ENCODE data around the gene SYT3.

- TF ChIP-seq, protein P1, sequence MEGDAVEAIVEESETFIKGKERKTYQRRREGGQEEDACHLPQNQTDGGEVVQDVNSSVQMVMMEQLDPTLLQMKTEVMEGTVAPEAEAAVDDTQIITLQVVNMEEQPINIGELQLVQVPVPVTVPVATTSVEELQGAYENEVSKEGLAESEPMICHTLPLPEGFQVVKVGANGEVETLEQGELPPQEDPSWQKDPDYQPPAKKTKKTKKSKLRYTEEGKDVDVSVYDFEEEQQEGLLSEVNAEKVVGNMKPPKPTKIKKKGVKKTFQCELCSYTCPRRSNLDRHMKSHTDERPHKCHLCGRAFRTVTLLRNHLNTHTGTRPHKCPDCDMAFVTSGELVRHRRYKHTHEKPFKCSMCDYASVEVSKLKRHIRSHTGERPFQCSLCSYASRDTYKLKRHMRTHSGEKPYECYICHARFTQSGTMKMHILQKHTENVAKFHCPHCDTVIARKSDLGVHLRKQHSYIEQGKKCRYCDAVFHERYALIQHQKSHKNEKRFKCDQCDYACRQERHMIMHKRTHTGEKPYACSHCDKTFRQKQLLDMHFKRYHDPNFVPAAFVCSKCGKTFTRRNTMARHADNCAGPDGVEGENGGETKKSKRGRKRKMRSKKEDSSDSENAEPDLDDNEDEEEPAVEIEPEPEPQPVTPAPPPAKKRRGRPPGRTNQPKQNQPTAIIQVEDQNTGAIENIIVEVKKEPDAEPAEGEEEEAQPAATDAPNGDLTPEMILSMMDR (IDR thresholded peaks at IDR 0.05; ENCODE audit: poor library complexity, severe bottlenecking) = peak; percentile 80
- TF ChIP-seq EP300 (conservative IDR thresholded peaks at IDR 0.05; ENCODE audit: poor library complexity, severe bottlenecking) (no peak), TAF1 (IDR thresholded peaks at IDR 0.05; ENCODE audit: low read depth) (no peak), RAD21 (conservative IDR thresholded peaks at IDR 0.05) (peak; percentile 67), EZH2 (IDR thresholded peaks at IDR 0.05; ENCODE audit: borderline replicate concordance, insufficient read depth, low read length, poor library complexity, severe bottlenecking) (no peak), REST (IDR thresholded peaks at IDR 0.05; ENCODE audit: borderline replicate concordance) (no peak), MXI1 (conservative IDR thresholded peaks at IDR 0.05; ENCODE audit: poor library complexity, severe bottlenecking) (no peak)
Measured at GRCh38 chr19:50669302-50670101, 29.8 kb upstream of the SYT3 start.
